Hippocampal formation (tissue), 2 donors: Measurements from ENCODE around the gene GPR161.

Source experiments
- DNase-seq, 2 donors: peaks; one replicate each; lab custom pipeline; 2025; lab: John Stamatoyannopoulos, UW

The GPR161 gene

DNA sequence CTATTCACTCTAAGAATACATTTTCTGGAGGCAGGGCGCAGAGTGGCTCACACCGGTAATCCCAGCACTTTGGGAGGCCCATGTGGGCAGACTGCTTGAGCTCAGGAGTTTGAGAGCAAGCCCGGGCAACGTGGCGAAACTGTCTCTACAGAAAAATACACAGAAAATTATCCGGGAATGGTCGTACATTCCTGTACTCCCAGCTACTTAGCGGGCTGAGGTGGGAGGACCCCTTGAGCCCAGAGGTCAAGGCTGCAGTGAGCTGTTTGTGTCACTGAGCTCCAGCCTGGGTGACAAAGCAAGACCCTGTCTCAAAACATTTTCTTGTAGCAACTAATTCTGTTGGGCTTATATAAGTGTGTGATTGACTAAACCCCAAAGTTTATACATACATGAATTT lies 30.5 kb downstream of the GPR161 start:
- no peak for DNase-seq

DNA sequence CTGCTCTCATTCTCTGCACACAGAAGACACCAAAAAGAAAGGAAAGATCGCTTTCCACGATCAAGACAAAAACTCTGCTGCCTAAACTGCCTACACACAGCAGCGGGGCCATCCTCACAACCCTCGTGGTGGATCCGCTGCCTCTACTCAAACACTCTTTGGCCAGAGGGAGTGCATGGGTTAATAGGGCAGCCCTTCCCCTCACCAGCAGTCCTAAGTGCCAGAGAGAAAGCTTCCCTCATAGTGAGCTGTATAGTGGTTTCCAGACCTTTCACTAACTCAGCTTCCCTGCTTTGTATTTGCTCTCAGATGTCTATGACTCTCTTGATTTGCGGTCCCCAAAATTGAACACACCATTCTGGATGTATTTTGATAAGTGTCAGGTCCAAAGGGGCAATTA lies 30.9 kb downstream of the GPR161 start:
- no peak for DNase-seq

DNA sequence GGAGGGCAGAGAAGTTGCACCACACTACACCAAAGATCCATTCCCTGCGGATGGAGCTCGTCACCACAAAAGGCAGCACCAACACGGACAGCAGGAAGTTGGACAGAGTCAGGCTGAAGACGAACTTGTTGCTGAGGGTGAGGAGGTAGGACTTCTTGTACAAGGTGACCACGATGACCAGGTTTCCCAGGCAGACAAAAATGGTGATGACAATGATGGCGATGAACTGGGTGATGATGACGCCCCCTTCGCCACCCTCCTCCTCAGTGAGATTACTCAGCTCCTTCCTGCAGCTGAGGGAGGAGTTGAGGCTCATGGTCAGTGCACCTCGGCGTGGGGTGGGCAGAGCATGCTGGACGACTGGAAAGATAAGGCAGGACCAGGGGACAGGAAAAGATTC lies 32.2 kb downstream of the GPR161 start:
- no peak for DNase-seq

DNA sequence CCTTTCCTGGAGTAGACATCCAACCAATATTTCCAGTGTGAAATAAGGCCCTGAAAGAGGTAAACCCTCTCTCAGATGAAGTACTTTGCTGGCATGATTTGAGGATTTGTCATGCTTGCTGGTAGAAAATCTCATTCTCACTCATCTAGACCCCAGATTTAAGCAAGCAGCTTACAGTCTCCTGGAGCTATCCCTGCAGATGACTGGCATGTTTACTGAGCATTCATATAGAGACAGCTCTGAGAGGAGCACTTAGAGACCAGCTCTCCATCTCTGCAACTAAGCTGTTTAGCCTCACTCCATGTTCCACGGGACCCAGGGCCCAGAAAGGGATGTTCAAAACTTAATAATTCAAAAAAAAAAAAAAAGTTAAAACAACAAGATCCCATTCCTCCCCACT lies 34.2 kb downstream of the GPR161 start:
- DNase-seq, result no peak

DNA sequence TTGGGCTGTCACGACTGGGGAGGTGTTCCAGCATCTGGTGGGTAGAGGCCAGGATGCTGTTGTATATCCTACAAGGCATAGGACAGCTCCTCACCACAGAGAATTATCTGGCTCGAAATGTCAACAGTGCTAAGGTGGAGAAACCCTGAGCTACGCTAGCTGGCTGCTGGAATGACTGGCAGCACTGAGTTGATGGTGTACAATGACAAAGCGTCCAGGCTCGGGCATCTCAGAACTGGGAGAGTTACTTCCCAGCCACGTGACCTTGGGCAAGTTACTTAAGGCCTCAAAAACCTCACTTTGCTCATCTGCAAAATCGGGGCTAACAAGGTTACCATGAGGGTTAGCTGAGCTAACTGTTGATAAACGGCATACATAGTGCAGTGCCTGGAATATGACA lies 35.4 kb downstream of the GPR161 start:
- DNase-seq, result no peak

DNA sequence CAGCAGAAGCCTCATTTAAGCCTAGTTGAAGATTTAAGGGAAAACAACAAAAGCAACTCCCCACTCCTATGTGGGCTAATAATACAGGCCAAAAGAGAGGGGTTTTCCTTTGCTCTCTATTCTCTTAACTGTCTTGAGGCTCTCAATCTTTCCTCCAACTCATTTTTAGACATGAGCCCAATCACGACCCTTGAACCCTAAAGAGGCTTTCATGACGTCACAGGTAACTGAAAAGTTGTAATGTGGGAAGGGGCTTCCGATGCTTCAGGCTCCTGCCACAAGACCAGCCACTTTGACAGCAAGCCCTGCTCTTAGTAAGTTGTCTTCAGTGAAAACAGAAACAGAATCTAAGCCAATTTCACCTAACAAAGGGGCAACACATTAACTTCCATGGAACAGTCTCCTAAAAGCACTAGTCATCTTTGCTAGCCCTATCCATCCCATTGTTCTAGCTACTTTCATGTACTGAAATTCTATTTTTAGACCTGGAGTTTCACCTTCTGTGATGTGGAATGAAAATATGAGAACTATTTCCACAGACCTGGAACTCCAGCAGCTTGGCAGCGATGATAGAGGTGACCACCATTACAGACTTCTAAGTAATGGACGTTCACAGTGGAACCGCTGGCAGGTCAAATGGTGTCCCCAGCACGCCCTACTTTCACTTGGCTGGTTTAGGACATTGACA lies 36.3 kb downstream of the GPR161 start:
- no peak for DNase-seq

DNA sequence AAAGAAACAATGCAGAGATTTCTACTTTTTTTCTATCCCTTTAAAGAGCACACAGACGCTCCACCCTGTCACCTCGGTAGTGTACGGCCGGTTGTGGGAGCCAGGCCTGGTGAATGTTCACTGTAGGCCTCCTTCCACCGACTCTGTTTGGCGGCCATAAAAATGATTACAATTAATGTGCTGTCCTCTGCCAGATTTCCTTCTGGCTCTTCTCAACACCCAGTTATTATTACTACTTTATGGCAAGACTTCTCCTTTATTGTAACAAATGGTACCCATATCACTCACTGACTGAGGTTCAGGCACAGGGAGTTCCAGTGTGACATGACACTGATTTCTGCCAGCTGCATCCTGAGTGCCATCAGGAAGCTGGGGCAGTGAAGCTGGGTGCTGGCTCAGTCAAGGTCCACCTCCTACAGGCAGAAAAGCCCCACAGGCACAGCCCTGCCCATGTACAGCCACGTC lies 37.4 kb downstream of the GPR161 start:
- DNase-seq, result no peak

DNA sequence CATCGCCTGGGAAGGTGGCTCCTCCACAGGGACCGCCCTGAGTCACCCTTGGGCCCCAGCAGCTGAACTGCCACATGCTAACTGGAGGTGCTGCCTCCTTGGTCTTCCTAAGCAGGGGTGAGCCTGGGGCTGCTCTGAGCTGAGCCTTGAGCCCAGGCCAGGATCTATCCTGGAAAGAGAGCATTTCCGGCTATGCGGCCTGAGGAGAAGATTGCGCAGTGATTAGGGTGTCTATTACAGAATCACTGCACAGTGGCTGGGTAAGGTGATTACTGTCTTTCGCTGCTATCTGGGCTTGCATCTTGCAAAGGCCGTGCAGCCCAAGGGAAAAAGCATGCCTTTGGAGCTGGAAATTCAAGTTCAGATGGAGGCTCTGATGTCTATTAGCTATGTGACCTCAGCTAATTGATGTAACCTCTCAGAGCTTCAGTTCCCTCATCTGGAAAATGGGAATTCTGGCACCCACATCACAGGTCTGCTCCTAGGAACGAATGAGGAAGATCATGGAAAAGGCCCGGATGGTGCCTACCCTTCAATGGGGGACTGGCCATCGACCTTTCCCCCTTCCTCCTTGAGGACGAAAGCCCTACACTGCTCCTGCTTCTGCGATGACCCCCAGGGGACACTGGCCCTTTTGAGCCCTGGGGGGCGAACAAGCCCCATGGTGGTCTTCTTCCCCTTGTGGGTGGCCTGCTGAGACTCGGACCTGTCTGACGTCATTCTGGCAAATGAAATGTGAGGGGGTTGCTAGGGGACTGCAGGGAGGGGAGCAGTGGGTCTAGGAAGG lies 38.0 kb downstream of the GPR161 start:
- DNase-seq, result no peak

DNA sequence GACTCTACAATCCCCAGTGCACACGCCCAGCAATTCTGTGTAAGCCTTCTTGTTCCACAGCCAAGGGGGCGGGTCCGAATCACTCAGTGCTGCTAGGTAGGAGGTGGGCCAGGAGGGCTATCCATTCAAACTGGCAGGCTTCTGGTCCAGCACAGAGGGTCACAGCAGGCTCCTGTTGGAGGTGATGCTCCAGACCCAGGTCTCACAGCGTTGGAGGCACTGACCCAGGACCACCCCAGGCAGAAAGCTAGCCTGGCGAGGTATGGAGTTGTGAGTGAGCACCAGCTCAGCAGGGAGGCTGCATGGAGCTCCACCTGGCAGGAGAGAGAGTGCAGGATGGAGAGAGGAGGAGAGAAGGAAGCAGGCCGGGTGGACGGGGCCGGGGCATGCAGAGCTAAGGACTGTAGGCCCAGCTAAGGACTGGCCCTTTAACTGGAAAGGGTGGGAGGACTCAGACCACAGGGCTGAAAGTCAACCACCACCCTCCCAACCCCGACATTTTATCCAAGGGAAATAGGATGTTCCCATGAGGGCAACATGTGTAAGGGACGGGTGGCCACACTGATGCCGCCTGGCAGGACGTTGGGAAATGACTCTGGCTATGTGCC lies 38.7 kb downstream of the GPR161 start:
- no peak for DNase-seq

DNA sequence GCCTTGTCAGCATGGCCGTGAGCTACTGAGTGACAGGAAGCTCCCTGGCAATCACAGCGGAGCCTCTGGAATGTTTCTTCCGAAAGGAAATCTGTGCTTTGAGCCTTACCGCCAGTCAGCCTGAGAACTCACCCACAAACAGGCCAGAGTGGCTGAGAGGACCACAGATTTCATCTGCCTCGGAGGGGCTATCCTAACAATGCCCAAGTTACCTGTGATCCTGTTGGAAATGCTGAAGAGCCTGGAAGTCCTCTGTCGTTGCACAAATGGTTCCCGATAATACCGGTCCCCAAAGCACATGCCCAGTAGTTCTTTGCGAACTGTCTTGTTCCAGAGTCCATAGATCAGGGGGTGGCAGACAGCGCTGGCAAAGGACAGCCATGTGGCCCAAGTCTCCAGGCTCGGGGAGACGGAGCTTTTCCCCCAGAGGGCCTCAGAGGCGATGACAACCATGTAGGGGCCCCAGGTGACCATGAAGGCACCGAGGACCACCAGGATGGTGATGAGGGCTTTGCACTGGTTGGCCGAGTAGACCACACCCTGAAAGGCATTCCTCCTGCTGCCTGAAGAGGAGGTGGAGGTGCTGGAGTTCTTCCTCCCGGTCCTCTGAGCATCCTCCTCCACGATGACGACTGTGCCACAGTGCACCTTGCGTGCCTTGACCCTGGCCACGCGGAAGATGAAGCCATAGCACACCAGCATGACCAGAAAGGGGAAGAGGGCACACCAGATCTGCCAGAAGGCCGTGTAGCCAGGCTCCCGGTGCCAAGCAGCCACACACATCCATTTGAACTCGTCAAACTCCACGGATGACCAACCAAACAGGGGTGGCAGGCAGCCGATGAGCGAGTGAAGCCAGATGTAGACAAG lies 40.2 kb downstream of the GPR161 start:
- no peak for DNase-seq

DNA sequence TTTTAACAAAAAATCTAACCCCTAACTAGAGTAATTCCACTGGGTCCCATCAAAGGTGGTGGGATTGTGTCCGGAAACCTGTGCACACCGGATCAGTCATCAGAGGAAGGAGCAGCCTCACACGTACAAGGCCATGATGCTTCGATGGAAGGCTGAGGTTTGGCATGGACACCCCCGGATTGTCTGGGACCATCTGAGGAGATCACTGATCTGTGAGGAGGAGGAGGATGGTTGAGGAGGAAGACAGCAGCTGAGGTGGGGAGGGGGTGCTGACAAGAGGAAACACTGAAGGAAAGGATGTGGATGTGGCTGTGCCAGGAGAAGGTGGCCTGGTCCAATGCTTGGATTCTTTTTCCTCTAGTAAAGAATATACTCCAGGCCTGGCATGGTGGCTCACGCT lies 41.3 kb downstream of the GPR161 start:
- no peak for DNase-seq

DNA sequence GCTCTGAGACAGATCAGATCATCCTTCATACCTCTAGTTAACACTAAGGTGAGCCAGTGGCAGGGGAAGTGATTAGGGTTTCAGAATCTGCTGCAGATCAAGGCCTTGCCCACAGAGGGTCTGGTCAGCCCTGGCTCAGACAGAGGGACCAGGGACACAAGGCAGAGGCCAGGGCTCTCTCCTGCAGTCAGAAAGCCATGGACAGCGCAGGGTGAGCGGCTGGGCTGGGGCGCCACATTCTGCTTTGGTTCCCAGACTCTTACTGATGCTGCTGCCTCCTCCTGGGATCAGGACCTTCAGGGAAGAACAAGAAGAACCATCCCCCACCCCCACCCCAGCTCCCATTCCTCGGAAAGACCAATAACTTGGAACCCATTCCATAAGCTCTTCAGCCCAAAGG lies 43.1 kb downstream of the GPR161 start:
- no peak for DNase-seq

DNA sequence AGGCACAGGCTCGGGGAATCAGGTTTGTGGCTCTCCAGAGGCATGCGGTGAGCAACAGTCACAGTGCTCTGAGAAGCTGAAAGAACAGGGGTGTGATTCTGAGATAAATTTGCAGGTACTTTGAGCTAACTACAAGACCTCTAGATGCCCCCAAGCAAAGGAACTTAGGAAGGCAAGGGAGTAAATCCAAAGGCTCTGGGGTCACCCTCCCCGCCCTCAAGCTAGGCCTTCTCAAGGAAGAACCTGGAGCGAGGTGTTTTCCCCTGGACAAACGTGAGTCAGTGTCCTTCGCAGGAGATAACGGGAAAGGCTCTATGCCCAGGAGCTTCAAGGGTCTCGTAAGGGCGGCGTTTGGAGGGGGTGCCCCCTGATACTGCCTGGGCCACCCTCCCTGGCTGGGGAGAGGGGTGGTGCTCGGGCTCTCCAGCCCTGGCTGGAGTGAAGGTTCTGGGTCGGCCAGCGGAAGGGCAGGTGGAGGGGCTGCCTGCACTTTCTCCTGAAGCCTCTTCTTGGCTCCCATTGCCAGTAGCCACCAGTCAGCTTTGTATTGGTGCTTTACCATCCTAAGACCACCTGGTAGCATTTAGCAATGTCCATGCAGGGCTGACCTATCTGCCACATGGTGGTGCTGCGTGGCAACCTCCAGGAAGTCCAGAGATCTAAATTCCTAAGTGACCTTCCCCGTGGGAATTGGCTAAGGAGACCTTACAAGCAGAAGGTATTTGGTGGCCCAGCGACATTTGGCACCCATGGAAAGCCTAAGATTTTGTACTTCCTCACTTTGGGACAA lies 44.0 kb downstream of the GPR161 start:
- no peak for DNase-seq

DNA sequence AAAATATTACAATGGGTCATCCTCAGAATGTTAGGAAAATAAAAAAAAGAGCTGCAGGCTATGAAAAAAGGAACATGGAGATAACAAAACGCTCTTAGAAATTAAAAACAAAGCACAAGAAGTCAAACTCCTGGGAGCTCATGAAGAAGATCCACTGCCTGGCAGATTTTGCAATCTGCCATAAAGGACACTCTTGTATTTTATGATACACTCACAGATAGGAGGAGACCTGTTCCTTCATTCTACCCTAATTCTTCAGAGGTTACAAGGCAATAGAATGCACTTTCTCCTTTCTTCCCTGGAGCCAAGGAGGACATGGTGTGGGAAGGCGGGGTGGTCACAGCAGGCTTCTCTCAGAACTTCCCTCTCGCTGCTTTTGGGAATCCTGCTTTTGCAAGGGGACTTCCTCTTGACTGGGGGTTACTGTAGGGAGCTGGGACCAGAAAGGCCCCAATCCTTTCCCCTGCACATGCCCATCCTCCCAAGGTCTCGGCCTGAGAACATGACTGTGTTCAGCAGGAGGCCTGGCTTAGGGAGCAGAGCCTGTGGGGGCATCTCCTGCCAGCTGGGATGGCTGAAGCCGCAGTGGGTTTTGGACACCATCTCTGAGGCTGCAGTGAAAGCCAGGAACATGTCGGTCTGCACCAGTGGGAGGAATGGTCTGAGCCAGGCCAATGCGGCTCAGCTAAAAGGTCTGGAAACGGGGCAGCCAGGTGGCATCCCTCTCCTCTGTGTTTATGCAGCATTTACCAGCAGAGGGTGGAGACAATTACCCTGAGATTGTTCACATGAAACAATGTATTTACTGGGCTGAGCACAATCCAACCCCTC lies 44.8 kb downstream of the GPR161 start:
- DNase-seq, result no peak

DNA sequence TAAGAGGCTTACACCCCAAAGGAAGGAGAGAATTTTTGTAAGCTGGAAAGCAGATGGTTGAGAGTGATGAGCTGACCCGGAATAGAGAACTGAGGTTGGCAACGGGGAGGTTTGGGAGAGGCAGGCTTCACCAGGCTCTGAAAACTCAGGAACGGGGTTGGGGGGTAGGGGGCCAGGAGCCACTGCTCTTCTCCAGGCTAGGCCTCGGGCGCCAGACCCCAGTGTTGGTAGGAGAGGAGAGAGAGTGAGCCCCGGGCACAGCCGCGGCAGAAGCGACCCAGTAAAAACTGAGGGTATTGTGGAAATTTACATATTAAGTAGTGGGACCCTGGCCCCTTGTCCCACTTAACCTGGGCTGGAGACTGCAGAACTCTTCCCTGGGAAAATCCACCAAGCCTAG lies 45.7 kb downstream of the GPR161 start:
- no peak for DNase-seq

DNA sequence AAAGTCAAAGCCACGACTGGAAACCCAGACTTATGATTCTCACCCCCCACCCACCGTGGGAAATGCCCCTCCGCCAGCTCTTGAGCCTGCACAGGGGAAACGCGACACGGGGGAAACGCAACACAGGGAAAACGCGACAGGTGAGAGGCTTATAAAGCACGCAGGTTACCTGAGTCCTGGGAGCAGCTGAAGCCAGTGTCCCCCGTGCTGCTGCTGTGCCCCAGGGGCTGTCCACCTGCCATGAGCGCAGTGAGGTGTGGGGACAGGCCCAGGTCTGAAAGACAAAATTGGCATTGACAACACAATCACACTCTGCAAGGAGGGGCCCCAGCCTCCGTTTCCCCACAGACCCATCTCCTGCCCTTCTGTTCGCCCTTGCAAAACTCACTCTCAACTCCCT lies 46.3 kb downstream of the GPR161 start:
- DNase-seq, result no peak

DNA sequence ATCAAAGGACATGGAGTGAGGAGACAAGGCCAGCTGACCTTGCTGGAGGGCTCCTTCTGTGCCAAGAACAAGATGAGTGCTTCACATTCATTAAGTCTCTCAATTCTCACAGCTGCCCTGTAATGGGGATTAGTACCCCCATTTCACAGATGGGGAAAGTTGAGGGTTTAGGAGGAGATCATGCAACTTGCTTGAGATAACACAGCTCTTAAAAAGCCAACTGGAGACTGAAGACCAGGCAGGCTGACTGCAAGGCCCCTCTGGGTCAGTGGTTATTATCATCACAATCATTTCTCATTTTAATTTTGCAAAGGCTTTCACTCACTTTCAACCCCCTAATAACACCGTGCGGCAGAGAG lies 46.8 kb downstream of the GPR161 start:
- no peak for DNase-seq

DNA sequence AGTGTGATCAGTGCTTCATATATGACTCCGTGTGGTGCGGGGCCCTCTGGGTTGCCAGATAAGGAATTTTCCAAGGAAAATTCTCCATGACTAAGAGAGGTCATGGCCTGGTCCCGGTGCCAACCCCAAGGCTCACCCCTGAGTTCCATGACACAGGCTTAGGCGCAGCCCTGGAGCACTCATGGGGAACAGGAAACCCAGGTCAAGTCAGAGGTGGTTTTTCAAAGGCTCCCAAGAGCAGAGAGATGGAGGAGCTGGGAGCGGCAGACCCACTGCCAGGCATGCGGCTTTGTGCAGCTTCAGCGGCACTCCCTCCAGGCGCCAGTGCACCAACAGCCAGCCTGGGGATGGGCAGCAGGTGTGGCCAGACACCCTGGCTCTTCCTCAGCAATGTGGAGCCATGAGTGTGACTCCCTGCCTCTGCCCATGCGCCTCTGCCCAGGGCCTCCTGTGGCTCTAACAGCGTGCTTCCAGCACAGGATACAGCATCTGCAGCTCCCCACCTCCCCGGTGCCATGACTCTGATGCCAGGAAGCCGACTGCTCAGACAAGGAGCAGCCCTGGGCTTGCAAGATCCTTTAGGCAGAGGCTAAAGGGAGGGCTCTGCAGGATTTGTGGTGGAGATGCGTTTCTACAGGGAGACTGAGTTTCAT lies 47.3 kb downstream of the GPR161 start:
- DNase-seq, result no peak

DNA sequence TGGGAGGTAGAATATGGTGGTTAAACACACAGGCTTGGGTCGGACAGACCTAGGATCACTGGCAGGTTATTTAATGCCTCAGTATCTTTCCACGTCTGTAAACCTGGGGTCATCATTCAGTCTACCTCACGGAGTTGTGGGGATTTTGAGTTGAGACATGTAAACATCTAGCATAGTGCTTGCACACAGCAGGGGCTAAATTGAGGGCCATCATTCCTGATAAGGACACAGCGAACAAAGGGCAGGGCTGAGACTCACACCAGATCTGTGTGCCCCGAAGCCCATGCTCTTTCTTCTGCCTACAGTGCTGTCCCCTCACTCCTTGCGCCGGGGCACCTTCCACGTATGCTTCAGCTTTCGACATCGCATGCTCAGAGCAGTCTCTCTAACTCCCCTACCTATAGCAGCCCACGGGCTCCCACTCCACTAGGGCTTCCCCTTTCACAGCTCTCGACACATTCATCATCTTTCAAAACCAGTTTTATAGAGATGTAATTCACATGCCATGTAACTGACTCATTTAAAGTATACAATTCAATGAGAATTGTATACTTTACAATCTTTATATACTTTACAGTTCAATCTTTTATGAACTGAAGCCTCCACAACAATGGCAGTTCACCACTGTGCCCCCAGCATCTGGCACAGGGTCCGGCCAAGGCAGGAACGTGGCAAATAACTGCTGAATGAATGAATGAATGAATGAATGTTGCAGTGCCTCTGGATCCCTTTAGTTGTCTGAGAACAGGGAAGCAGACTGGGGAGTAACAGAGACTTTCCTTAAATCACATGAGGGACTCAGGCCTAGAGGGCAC lies 48.0 kb downstream of the GPR161 start:
- DNase-seq, result no peak
